GM21390 (cell line): ENCODE data around the gene TNNT3.
"Not testable (repeated sequence)": the region's sequence is repeated elsewhere in the genome, so short reads cannot be mapped to it uniquely, and the experiment has no call there.

Source experiments
- ATAC-seq: cut with Tn5 transposase; IDR thresholded peaks from one replicate; pipeline ENCODE4 v1.9.1; 2021; ENCODE audit not compliant: unreplicated experiment

The TNNT3 gene

DNA sequence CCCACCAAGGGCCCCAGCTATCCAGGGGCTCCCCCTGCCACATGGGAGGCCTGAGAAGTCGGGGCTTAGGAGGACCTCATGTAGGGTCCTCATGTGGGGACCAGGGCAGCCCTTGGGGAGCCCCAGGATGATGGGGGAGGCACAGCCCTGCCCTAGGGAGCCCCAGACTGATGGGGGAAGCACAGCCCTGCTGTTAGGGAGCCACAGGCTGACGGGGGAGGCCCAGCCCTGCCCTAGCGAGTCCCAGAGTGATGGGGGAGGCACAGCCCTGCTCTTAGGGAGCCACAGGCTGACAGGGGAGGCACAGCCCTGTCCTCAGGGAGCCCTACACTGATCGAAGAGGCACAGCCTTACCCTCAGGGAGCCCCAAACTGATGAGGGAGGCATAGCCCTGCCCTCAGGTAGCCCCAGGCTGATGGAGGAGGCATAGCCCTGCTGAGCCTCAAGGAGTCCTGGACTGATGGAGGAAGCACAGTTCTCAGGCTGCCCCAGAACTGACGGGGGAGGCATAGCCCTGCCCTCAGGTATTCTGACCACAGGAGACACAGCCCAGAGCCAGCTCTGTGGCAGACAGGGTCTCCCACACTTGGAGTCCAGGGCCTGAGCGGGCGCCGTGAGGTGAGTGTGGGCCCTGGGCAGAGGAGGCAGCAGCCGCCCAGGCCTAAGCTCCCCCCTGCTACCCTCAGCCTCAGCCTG lies 38.6 kb upstream of the TNNT3 start:
- ATAC-seq = no peak

DNA sequence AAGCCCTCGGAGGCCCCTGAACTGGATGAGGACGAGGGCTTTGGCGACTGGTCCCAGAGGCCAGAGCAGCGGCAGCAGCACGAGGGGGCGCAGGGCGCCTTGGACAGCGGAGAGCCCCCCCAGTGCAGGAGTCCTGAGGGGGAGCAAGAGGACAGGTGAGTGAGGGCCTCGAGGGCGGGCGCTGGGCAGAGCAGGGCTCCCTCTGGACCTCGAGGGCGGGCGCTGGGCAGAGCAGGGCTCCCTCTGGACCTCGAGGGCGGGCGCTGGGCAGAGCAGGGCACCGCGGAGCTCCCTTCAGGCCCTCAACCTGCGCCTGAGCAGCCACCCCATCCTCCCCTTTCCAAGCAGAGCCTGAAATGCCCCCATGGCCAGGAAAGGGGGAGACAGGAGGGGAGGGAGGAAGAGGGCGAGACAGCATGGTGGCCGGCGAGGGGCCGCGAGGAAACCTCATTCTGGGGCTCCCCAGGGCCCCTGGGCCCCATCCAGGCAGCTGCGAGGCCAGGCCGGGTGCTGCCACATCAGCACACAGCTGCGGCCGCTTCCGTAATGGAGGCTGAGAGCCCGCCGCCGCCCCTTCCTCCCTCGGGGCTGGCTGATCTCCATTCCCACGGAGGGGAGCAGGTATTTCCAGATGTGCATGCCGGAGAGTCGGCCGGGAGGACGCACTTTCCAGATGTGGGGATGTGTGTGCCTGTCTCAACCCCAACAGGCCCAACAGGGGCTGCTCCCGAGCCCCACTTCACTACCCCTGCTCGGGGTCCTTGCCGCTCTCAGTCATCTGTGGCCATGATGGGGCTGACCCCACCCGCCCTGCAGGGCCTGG lies 37.9 kb upstream of the TNNT3 start:
- ATAC-seq = no peak

DNA sequence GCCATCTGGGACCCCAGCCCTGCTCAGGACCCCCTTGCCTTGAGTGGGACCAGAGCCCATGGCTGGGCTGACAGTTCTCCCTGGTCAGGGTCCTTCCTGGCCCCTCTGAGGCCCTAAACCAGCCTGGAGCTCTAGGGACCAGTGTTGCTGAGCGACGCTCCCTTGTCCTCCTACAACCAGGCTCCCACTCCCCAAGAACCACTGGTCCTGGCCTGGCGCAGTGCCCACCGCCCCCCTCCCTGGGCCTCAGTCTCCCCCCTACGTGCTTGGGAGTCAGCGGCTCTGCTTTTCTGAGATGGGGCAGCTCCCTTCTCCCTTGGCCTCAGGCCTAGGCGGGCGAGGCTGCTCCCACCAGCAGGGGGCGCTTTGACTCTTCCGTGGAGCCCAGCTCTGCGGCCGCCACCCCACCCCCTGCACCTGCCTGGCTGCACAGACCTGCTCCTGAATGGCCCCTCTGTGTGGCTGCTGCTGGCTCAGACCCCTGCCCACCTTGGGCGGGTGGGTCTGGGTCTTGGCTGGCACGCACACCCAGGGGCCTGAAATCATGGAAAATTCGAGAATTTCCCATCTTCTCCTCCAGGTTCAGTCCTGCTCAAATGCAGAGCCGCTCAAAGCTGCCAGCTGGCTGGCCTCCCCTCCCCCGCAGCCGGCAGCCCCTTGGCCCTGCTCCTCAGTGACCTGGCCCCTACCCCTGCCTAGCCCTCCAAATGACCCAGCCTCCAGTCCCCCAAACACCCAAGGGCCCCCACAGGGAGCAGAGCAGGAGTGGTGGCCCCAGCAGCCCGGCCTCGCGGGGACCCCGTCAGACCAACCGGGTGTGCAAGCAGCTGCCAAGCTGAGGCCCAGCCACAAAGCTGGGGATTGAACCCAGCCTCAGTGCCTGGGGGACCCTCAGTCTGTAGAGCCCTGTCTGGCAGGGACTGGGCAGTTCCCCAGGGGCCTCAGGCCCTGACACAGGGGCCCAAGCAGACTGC lies 37.0 kb upstream of the TNNT3 start:
- no peak for ATAC-seq

DNA sequence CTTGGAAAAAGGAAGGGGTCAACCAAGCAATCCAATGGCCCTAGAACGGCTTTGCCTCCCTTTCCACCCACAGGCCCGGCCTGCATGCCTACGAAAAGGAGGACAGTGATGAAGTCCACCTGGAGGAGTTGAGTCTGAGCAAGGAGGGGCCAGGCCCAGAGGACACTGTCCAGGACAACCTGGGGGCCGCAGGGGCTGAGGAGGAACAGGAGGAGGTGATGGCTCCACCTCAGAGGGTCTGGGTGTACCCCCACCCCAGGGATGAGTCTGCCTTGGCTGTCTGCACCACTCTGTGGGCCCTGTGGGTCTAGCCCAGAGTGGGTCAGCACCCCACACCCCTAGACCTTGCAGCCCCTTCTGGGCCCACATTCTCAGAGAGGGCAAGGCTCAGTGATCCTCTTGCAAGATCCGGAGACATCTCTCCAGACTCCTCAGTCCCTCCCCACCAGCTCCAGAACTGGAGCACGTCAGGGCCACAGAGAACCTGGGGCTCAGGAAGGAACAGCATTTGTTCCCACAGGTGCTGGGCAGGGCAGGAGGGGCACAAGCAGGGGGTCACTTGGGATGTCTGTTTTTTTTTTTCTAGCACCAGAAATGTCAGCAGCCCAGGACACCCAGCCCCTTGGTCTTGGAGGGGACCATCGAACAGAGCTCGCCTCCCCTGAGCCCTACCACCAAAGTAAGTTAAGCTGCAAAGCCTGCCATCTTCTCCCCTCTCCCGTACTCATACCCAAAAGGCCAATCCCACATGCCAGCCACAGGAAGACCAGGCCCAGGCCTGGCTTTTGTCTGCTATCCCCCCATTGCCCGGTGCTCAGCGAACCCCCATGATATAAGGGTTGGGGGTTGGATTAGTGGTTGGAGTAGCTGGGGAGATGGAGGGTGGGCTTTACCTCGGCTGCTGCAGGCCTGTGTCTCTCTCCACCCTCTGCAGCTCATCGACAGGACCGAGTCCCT lies 35.9 kb upstream of the TNNT3 start:
- ATAC-seq = no peak

DNA sequence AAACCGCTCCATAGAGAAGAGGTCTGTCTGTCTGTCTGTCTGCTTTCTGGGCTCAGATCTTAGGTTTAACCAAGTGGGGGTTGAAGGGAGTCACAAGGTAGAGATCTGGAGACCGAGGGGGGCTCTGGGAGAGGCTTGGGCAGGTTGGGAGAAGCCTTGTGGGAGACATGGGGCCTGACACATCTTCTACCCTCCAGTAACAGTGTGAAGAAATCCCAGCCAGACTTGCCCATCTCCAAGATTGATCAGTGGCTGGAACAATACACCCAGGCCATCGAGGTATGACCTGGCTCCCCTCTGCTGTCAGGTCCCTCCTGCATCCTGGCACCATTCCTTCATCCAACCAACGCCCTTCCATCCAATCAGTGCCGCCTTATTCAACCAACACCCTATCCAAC lies 35.2 kb upstream of the TNNT3 start:
- no peak for ATAC-seq

DNA sequence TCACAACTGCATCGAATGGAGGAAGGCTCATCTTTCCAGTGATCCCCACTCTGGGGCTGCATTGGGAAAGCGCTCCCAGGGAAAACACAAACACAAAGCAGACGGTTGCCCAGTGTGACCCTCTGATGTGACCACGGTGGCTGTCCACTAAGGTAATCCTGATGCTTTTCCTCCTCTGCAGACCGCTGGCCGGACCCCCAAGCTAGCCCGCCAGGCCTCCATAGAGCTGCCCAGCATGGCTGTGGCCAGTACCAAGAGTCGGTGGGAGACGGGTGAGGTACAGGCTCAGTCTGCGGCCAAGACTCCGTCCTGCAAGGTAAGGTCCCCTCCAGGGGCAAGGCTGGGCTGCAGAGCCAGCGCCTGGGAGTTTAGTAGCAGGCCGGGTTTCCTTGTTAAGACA lies 33.0 kb upstream of the TNNT3 start:
- ATAC-seq = not testable (repeated sequence)

DNA sequence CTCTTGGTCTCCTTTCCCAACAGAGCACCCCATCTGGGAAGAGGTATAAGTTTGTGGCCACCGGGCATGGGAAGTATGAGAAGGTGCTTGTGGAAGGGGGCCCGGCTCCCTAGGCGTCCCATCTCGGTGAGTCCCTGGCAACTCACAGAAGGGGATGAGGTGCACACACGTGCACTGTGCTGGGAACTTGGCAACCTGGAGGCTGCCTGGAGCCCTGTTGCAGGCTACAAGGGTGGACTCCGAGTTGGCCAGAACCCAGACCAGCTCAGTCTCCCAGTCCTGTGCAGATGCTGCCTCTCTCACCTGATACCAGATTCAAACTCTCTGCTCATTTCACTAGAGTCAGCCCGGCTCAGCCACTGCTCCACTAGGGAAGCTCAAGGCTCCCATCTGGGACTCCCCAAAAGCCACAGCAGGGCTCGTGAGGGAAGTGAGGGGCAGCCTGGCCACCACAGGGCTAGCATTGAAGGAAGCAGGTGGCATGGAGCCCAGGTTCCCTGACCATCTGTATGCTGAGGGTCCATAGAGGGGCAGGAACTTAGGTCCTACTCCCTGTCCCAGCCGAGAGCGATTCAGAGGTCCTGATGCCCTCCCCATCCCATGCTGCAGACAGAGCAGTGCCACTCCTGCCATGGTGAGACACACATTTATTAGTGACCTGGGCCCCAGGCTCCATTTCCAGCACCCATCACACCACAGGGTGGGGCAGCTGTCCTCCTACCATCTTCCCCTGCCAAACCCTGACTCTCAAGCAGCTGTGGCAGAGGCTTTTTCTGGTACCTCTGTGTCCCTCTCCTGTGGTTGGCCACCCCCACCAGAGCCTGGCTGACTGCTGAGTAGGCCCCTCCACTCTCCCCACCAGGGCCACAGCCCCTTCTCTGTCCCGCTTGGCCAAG lies 31.8 kb upstream of the TNNT3 start:
- ATAC-seq = no peak

DNA sequence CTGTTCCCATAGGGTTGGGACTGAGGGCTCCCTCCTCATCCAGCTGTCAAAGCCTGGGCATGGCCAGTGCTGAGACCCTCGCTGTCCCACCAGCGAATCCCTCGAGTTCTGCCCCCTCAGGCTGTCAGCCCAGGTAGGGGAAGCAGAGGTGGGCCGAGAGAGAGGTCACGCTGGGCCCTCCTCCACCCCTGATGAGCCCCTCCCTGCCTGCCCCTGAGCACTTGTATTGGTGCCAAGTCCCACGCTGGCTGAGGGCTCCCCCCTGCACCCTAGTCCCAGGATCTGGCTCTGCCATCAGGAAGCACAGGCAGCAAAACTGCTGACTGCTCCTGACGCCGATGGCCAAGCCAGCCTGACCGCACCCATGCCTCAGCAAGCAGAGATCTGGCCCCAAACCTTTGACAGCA lies 31.2 kb upstream of the TNNT3 start:
- no peak for ATAC-seq

DNA sequence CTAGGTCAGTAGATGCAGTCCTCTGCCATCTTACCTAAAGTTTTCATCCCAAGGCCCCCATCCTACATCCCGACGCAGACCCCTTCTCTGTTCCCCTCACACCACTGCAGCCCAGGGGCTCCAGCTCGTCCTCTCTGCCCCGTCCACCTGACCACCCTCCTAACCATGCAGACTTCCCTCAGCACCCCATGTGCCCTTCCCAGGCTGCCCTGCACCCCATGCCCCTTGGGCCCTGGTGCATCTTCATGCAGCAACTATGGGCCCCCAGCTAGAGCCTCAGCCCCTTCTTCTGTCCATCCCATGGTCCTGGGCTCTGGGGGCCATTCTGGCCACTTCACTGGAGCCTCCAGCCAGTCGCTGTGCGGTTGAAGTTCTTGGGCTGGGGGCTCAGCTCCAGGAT lies 30.7 kb upstream of the TNNT3 start:
- no peak for ATAC-seq

DNA sequence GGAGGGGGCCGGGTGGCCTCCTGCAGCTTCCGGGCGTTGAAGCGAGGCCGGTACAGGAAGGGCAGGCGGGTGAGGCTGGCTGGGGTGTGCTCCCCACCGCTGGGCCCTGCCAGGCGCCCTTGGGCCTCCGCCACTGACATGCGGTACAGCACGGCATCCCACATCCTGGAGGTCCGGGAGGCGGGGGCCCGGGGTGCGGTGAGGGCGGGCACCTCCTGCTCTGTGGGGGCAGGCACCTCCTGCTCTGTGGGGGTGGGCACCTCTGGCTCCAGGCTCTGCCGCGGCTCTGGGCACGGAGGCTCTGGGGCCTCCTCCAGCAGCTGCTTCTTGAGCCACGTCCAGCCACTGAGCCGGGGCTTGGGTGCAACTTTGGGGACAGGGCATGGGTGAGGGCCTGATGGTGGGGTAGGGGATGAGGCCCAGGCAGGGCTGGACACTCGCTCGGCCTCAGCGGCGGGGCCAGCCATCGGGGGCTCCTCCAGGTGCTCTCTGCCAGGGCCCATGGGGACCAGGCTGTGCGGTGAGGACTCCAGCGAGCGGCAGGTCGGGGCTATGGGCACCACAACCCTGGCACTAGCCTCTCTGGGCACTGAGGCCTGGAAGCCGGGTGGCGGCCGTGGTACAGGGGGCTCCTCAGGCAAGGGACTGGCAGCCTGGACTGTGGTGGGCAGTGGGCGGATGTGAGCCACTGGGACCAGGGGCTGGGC lies 30.1 kb upstream of the TNNT3 start:
- no peak for ATAC-seq

DNA sequence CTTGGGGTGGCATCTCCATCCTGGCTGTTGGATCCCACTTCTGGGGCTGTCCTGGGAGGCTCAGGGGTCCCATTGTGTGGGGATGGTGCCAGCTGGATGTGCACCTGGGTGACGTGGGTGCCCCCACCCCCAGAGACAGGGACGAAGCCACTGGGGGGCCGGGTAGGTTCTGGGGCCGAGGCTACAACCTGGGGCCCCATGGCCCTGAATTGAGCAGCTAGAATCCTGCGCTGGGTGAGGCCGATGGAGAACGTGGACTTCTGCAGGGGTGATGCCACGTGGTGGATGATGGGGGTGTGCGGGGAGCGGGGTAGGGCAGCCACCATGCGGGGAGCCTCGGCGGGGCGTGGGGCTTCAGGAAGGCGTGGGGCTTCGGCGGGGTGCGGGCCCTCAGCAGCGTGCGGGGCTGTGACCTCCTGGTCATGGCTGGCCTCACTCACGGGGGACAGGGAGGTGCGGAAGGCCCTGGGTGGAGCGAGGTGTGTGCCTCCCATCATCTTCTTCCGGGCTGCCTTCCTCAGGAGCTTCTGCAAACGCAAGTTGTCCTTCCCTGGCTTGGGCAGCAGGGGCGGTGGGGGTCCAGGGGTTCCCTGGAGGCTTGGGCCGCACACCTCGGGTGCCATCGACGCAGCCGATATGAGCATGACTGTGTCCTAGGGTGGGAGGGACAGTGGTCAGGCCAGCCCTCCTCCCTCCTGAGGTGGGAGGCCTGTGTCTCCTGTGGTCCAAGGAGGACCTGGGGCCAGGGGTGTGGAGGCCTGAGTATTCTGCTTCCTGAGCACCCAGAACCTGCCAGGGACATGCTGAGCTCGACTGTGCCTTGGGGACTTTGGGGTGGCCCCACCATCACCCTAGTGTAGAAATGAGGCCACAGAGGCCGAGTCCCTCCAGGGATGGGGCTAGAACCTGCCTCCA lies 29.3 kb upstream of the TNNT3 start:
- ATAC-seq = no peak

DNA sequence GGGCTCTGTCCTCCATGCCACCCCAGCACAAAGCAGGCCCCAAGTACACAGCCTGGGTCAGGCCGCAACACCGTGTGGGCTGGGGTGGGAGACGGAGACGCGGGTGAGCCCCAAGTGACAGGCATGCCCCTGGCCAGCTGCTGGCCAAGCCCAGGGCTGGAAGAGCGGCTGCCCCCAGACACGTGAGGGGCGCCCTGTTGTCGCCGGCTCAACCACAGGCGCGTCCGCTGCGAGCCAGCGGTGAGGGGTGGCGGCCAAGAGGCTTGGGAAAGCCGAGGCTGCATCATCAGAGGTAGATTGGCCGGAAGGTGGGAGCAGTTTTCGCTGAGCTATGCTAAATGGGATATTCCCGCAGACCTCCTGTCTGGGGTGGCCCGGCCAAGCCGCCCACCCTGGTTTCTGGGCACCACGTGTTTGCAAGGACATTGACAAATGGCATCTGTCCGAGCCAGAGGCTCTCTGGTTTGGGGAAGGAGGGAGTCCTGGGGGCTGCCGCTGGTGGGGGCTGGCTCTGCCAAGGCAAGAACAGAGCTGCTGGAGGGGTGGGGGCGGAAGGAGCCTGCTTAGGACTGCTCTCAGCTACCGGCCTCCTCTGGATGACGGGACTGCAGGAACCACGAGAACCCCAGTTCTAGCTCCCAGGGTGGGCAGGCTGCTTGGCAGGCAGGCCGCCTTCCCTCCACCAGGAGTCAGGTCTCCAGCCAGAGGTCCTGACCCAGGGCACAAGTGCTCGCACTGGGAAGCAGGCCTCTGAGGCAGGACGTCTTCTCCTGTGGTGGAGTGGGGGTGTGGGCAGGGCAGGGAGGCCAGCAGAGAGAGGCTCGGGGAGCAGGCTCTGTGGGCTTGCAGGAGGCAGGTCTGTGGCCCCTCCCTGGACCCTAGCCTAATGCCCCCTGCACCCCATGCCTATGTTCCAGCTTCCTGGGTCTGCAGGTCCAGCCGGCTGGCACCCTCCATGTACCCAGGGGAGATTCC lies 28.4 kb upstream of the TNNT3 start:
- ATAC-seq = no peak

DNA sequence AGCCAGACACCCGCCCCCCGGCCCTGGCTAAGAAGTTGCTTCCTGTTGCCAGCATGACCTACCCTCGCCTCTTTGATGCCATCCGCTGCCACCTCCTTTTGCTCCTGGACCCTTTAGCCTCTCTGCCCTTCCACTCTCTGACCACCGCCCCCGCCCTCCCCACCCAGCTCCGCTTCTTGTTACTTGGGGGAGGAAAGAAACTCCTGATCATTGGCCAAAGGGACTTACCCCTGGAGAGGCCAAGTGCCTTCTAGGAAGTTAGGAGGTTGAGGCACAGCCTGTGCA lies 27.7 kb upstream of the TNNT3 start, which contains the start of gene PRR33:
TSS of gene PRR33 (minus strand) at position 65 of the 285 bp plus-strand sequence. CDS start 1,311 bp downstream, outside the sequence.
- no peak for ATAC-seq

DNA sequence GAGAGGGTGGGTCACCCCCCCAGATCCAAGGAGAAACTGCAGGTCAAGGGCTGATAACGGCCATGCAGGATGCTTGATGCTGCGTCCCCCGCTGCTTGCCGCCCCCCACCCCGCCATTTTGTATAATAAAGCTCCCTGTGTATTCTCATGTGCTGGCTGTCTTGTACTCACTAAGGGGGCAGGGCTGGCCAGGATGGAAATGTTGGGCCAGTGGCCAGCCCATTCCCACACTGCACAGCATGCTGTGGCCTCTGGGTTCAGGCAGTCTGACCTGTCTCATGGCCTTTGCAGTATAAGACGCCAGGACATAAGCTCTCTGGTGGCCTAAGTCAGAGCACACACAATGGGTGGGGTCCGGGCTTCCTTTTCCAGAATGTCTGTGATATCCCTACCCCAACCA lies 27.4 kb upstream of the TNNT3 start:
- ATAC-seq = no peak

DNA sequence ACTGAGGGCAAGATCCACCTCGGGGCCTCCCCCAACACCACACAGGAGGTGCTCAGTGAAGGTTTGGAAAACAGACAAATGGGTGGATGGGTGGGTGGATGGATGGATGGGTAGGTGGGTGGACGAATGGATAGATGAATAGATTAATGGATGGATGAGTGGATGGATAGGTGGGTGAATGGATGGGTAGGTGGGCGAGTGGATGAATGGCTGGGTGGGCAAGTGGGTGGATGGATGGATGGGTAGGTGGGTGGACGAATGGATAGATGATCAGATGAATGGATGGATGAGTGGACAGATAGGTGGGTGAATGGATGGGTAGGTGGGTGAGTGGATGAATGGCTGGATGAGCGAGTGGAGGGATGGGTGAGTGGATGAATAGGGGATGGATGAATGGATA lies 26.9 kb upstream of the TNNT3 start:
- no peak for ATAC-seq

DNA sequence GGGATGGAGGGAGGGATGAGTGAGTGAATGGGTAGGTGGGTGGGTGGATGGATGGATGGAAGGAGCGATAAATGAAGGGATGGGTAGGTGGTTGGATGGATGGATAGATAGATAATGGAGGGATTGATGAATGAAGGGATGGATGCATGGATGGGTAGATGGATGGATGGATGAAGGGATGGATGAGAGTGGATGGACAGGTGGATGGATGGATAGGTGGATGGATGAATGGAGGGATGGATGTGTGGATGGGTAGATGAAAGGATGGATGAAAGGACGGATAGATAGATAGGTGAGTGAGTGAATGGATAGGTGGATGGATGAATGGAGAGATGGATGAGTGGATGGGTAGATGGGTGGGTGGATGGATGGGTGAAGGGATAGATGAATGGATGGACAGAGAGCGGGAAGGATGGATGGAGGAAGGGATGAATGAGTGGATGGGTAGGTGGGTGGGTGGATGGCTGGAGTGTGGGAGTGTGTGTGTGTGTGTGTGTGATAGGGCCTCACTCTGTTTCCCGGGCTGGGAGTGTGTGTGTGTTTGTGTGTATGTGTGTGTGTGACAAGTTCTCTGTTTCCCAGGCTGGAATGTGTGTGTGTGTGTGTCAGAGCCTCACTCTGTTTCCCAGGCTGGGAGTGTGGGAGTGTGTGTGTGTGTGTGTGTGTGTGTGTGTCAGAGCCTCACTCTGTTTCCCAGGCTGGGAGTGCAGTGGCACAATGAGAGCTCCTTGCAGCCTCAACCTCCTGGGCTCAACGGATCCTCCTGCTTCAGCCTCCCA lies 25.7 kb upstream of the TNNT3 start:
- ATAC-seq = no peak
